UCSD-AML1 (cell line): Measurements from ENCODE around the gene BAG3.
A peak's percentile ranks its signal among the peaks of the same experiment; 100 is the strongest.

Experiments
- DNase-seq: peaks from one replicate; lab custom pipeline; 2025; ENCODE audit not compliant: unreplicated experiment; lab: John Stamatoyannopoulos, UW

The BAG3 gene

DNA sequence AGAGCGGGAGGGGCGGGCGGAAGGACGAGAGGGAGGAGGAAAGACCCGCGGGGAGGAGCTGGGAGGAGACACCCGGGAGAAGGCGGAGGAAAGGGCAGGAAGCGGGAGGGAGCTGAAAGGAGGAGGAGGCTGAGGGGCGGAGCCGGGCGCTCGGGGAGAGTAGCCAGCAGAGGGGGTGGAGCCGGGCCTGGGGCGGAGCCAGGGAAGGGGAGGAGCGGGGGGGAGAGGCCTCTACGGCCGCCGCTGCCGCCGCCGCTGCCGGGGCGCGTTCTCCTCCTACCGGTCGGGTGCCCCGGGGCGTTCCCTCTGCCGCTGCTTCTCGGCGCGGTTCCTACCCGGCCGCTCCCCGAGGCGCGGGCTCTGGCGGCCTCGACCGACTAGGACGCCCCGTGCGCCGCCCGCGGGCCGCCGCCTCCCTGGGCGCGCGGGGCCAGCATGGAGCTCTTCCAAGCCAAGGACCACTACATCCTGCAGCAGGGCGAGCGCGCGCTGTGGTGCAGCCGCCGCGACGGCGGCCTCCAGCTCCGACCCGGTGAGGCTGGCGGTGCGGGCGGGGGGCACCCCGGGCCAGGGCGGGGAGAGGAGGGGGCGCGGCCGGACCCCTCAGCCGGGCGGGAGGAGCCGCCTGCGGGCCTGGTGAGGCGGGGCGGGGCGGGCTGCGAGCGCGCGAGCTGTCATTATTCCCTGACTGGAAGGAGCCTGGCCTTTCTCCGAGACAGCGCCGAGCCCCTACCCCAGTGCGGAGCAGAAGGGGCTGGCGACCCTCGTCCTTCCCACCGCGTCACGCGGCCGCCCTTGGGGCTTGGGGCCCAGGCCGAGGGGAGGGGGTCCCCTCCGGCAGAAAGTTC, 74.9 kb downstream of the BAG3 start, which contains the start of gene INPP5F:
INPP5F (plus strand) TSS at position 223 of the 848 bp plus-strand sequence; CDS start at position 436, 213 bp downstream.
- DNase-seq = peak; percentile 99

- no peak for DNase-seq
Observed at GRCh38 chr10:119726676-119727261, 75.6 kb downstream of the BAG3 start.
